CD4-positive, alpha-beta memory T cell (primary cell): ENCODE measurements around the gene KIR3DL2. TPM values are rescaled to one million over a fixed set of nuclear protein-coding genes. Genes with fewer than 3 reads are reported as not detected.
"Not testable (repeated sequence)": the region's sequence is repeated elsewhere in the genome, so short reads cannot be mapped to it uniquely, and the experiment has no call there.

Experiments used
- CTCF ChIA-PET: fragments of 350-600 bp; sonication (Branson Sonifier 250); formaldehyde crosslinking; loops from one replicate; lab custom pipeline; 2021; ENCODE audit warnings: inconsistent platforms; ENCODE audit not compliant: partially characterized antibody; lab: Charles Lee
- POLR2A ChIA-PET: fragments of 350-600 bp; sonication (Branson Sonifier 250); formaldehyde crosslinking; loops from one replicate; lab custom pipeline; 2021; ENCODE audit not compliant: partially characterized antibody; lab: Charles Lee
- DNase-seq, 5 donors: peaks; one replicate each; pipeline versions ENCODE4 v3.0.0 to v3.0.0-alpha.2; 2020 to 2022; ENCODE audit warnings: mixed read lengths in 1 of 5
- H3K27ac ChIP-seq: one replicate; pipeline ENCODE4 v1.7.0; 2013; ENCODE audit warnings: low read depth, low read length
- H3K27me3 ChIP-seq: 2 replicates; pipeline ENCODE4 v1.7.0; 2013; ENCODE audit warnings: mild to moderate bottlenecking, low read length, moderate library complexity; ENCODE audit not compliant: insufficient read depth
- H3K36me3 ChIP-seq: 2 replicates; pipeline ENCODE4 v1.7.0; 2013; ENCODE audit warnings: mild to moderate bottlenecking, low read length, moderate library complexity; ENCODE audit not compliant: insufficient read depth
- H3K4me1 ChIP-seq: 2 replicates; pipeline ENCODE4 v1.7.0; 2013; ENCODE audit warnings: mild to moderate bottlenecking, low read length, moderate library complexity; ENCODE audit not compliant: insufficient read depth
- H3K4me3 ChIP-seq, 2 donors: one replicate each; pipeline ENCODE4 v1.7.0; 2013; ENCODE audit warnings: low read length in 2 of 2, mild to moderate bottlenecking in 1 of 2
- H3K9me3 ChIP-seq, 2 donors: one replicate each; pipeline ENCODE4 v1.7.0; 2013; ENCODE audit warnings: low read length in 2 of 2, control low read depth in 1 of 2; ENCODE audit not compliant: control insufficient read depth in 1 of 2
- H3K27ac Mint-ChIP-seq, 7 donors: one replicate each; pipeline ENCODE4 v1.8.0; 2020 to 2021; ENCODE audit warnings: mixed read lengths in 7 of 7, mild to moderate bottlenecking in 6 of 7, inconsistent platforms in 3 of 7, moderate library complexity in 3 of 7
- H3K27me3 Mint-ChIP-seq, 2 donors: one replicate each; pipeline ENCODE4 v1.8.0; 2020 to 2021; ENCODE audit warnings: mixed read lengths in 2 of 2
- H3K36me3 Mint-ChIP-seq, 2 donors: one replicate each; pipeline ENCODE4 v1.8.0; 2020 to 2021; ENCODE audit warnings: mixed read lengths in 2 of 2, inconsistent platforms in 1 of 2, mild to moderate bottlenecking in 1 of 2
- H3K4me1 Mint-ChIP-seq, 4 donors: one replicate each; pipeline ENCODE4 v1.8.0; 2020 to 2021; ENCODE audit warnings: mixed read lengths in 4 of 4, mild to moderate bottlenecking in 1 of 4
- H3K4me3 Mint-ChIP-seq, 8 donors: one replicate each; pipeline ENCODE4 v1.8.0; 2020 to 2021; ENCODE audit warnings: mixed read lengths in 8 of 8, mild to moderate bottlenecking in 7 of 8, moderate library complexity in 6 of 8, inconsistent platforms in 3 of 8
- H3K9me3 Mint-ChIP-seq, 8 donors: one replicate each; pipeline ENCODE4 v1.8.0; 2020 to 2021; ENCODE audit warnings: mixed read lengths in 8 of 8, mild to moderate bottlenecking in 5 of 8, inconsistent platforms in 3 of 8, moderate library complexity in 1 of 8
- intact Hi-C: fragments of 100-400 bp; cut with micrococcal nuclease; formaldehyde crosslinking; loops from one replicate; pipeline ENCODE4 v1.15.1; 2023
- polyA plus RNA-seq, 2 donors: library from polyadenylated mRNA; unstranded; fragments of 300-500 nt; fragmentation: Illumina TruSeq; gene quantifications; one replicate each; pipeline ENCODE4 v1.2.3, GENCODE V29; 2021
- total RNA-seq, 2 experiments: library from RNA; stranded (reverse); gene quantifications; one replicate each; pipeline ENCODE4 v1.2.3, GENCODE V29; 2021

KIR3DL2 gene
- total and polyA plus RNA-seq, 4 experiments from 2014 or later: 0.47 to 3.1 (median 1.5) TPM; not detected in 1

DNA sequence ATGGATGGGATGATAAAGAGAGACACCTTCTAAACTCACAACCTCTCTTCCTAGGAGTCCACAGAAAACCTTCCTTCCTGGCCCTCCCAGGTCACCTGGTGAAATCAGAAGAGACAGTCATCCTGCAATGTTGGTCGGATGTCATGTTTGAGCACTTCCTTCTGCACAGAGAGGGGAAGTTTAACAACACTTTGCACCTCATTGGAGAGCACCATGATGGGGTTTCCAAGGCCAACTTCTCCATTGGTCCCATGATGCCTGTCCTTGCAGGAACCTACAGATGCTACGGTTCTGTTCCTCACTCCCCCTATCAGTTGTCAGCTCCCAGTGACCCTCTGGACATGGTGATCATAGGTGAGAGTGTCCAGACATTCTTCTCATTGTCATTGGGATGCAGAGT, 12.7 kb upstream of the KIR3DL2 start:
- H3K9me3 Mint-ChIP-seq, intact Hi-C loops, H3K4me1 ChIP-seq, DNase-seq, H3K27ac ChIP-seq, H3K36me3 ChIP-seq, H3K4me3 Mint-ChIP-seq, H3K27me3 Mint-ChIP-seq, H3K4me3 ChIP-seq, H3K9me3 ChIP-seq, H3K27ac Mint-ChIP-seq, H3K4me1 Mint-ChIP-seq, CTCF ChIA-PET, H3K27me3 ChIP-seq, POLR2A ChIA-PET, H3K36me3 Mint-ChIP-seq: not testable (repeated sequence)

GRCh38 chr19:54843171-54843570, 7.1 kb upstream of the KIR3DL2 start:
- POLR2A ChIA-PET, H3K9me3 ChIP-seq, DNase-seq, H3K4me1 Mint-ChIP-seq, H3K27me3 ChIP-seq, H3K27ac Mint-ChIP-seq, intact Hi-C loops, H3K4me3 ChIP-seq, H3K36me3 ChIP-seq, H3K27ac ChIP-seq, H3K4me1 ChIP-seq, CTCF ChIA-PET, H3K4me3 Mint-ChIP-seq, H3K36me3 Mint-ChIP-seq: not testable (repeated sequence)
- Mint-ChIP-seq H3K27me3 (peaks cover 3 to 11% of the 10 kb centered on the region in 2 donors), H3K9me3 (peaks cover 0 to 15% (median 11%) of the 10 kb centered on the region in 8 donors)

DNA sequence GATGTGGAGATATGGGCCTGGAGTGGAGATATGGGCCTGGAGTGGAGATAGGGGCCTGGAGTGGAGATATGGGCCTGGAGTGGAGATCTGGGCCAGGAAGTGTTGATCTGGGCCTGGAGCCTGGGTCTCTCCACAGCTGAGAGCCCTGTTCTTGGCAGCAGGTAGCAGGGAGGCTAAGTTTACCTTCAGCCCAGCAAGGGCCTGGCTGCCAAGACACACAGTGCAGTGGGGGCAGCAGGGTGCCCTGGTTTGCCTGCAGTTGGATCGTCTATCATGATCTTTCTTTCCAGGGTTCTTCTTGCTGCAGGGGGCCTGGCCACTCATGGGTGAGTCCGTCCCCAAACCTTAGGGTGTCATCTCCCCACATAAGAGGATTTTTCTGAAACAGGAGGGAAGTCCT, 687 bp downstream of the KIR3DL2 start:
- intact Hi-C loops: no loop called here
- ChIA-PET CTCF (no interaction called here), POLR2A (no interaction called here)
- Mint-ChIP-seq H3K9me3 (peaks cover 0 to 18% (median 8%) of the 10 kb centered on the region in 8 donors), H3K36me3 (no peaks in the 10 kb centered on the region), H3K4me1 (no peaks in the 10 kb centered on the region), H3K4me3 (peak overlapping the region in 1 of 8 donors; percentile 72), H3K27ac (peak overlapping the region in 1 of 7 donors; percentile 54), H3K27me3 (peaks cover 7 to 12% of the 10 kb centered on the region in 2 donors)
- no peak overlapping the region for H3K27ac ChIP-seq
- no peak for DNase-seq
- no peaks in the 10 kb centered on the region for H3K9me3 ChIP-seq
- H3K27me3 ChIP-seq: no peaks in the 10 kb centered on the region
- H3K4me1 ChIP-seq: no peaks in the 10 kb centered on the region
- no peaks in the 10 kb centered on the region for H3K36me3 ChIP-seq
- H3K4me3 ChIP-seq: no peak overlapping the region

GRCh38 chr19:54851353-54851752, 1.1 kb downstream of the KIR3DL2 start:
- intact Hi-C loops: no loop called here
- ChIA-PET POLR2A (no interaction called here), CTCF (no interaction called here)
- H3K9me3 ChIP-seq: no peaks in the 10 kb centered on the region
- no peak overlapping the region for H3K4me3 ChIP-seq
- no peak overlapping the region for H3K27ac Mint-ChIP-seq
- no peaks in the 10 kb centered on the region for H3K4me1 Mint-ChIP-seq
- no peaks in the 10 kb centered on the region for H3K36me3 Mint-ChIP-seq
- no peak for DNase-seq
- peaks cover 6 to 12% of the 10 kb centered on the region in 2 donors for H3K27me3 Mint-ChIP-seq
- no peak overlapping the region for H3K27ac ChIP-seq
- peaks cover 0 to 15% (median 7%) of the 10 kb centered on the region in 8 donors for H3K9me3 Mint-ChIP-seq
- no peak overlapping the region for H3K4me3 Mint-ChIP-seq
- H3K36me3 ChIP-seq: no peaks in the 10 kb centered on the region
- H3K4me1 ChIP-seq: no peaks in the 10 kb centered on the region
- no peaks in the 10 kb centered on the region for H3K27me3 ChIP-seq

- H3K4me3 ChIP-seq, H3K27me3 ChIP-seq, H3K4me1 ChIP-seq, H3K36me3 ChIP-seq, H3K27ac Mint-ChIP-seq, H3K36me3 Mint-ChIP-seq, intact Hi-C loops, H3K27ac ChIP-seq, H3K4me3 Mint-ChIP-seq, CTCF ChIA-PET, H3K9me3 Mint-ChIP-seq, H3K4me1 Mint-ChIP-seq, H3K9me3 ChIP-seq, POLR2A ChIA-PET, DNase-seq: not testable (repeated sequence)
- peaks cover 6 to 16% of the 10 kb centered on the region in 2 donors for H3K27me3 Mint-ChIP-seq
Observed at GRCh38 chr19:54855241-54855640, 5.0 kb downstream of the KIR3DL2 start.

GRCh38 chr19:54858476-54858875, 8.2 kb downstream of the KIR3DL2 start:
- DNase-seq, intact Hi-C loops, H3K36me3 Mint-ChIP-seq, POLR2A ChIA-PET, H3K27me3 ChIP-seq, H3K9me3 ChIP-seq, H3K27ac ChIP-seq, H3K36me3 ChIP-seq, H3K9me3 Mint-ChIP-seq, CTCF ChIA-PET, H3K4me3 ChIP-seq, H3K4me3 Mint-ChIP-seq, H3K27ac Mint-ChIP-seq, H3K4me1 Mint-ChIP-seq, H3K4me1 ChIP-seq: not testable (repeated sequence)
- peaks cover 4 to 12% of the 10 kb centered on the region in 2 donors for H3K27me3 Mint-ChIP-seq

DNA sequence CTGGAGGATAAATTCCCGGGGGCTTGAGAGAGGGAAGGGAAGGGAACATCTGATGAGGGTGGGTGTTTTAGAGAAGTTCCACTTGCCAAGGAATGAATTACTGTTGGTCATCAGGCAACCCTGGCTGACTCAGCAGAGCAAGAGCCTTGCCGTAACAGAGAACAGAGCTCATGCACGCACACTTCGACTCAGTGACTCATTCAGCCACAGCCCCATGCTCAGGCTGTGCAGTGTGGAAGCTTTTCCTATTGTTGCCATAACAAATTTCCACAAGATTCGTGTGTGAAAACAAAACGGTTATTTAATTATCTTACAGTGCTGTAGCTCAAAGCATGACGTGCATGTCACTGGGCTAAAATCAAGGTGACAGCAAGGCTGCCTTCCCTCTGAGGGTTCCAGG, 9.2 kb downstream of the KIR3DL2 start:
- H3K36me3 Mint-ChIP-seq, H3K4me1 Mint-ChIP-seq, H3K27me3 Mint-ChIP-seq, CTCF ChIA-PET, DNase-seq, H3K9me3 ChIP-seq, H3K9me3 Mint-ChIP-seq, H3K4me3 ChIP-seq, H3K4me3 Mint-ChIP-seq, H3K27ac ChIP-seq, H3K36me3 ChIP-seq, POLR2A ChIA-PET, H3K27me3 ChIP-seq, H3K27ac Mint-ChIP-seq, H3K4me1 ChIP-seq, intact Hi-C loops: not testable (repeated sequence)

DNA sequence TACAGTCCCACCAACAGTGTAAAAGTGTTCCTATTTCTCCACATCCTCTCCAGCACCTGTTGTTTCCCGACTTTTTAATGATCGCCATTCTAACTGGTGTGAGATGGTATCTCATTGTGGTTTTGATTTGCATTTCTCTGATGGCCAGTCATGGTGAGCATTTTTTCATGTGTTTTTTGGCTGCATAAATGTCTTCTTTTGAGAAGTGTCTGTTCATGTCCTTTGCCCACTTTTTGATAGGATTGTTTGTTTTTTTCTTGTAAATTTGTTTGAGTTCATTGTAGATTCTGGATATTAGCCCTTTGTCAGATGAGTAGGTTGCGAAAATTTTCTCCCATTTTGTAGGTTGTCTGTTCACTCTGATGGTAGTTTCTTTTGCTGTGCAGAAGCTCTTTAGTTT, 13.2 kb downstream of the KIR3DL2 start:
- H3K9me3 ChIP-seq, DNase-seq, POLR2A ChIA-PET, H3K4me3 ChIP-seq, H3K27me3 ChIP-seq, CTCF ChIA-PET, H3K4me3 Mint-ChIP-seq, H3K27ac Mint-ChIP-seq, H3K4me1 ChIP-seq, H3K36me3 Mint-ChIP-seq, H3K27ac ChIP-seq, intact Hi-C loops, H3K36me3 ChIP-seq, H3K4me1 Mint-ChIP-seq: not testable (repeated sequence)
- Mint-ChIP-seq H3K27me3 (peaks cover 10 to 14% of the 10 kb centered on the region in 2 donors), H3K9me3 (peaks cover 0 to 26% (median 7%) of the 10 kb centered on the region in 8 donors)
